Body of pancreas (tissue), 4 donors: ENCODE measurements around the gene KIF6.

Experiments
- CTCF ChIP-seq, 7 experiments: fragments of 450-650 bp in 4 of 7; fragments of 200-600 bp in 3 of 7; sonication (generic) in 3 of 7; IDR thresholded peaks; one replicate each; pipeline ENCODE4 v1.5.1; 2016 to 2019; ENCODE audit warnings: antibody characterized with exemption in 7 of 7
- POLR2A ChIP-seq, 3 donors: fragments of 450-650 bp; IDR thresholded peaks; one replicate each; pipeline ENCODE4 v1.6.1; 2016; ENCODE audit warnings: antibody characterized with exemption in 3 of 3, mild to moderate bottlenecking in 2 of 3

GRCh38 chr6:39330057-39330456, 395.2 kb downstream of the KIF6 start:
- TF ChIP-seq CTCF (IDR thresholded peaks at IDR 0.05) (no peak), POLR2A (IDR thresholded peaks at IDR 0.05) (no peak)
